HG02571 (cell line): Measurements from ENCODE around the gene NFIB.

ENCODE experiments used
- ATAC-seq: cut with Tn5 transposase; IDR thresholded peaks from one replicate; pipeline ENCODE4 v1.9.1; 2021; ENCODE audit warnings: mild to moderate bottlenecking, moderate library complexity; ENCODE audit not compliant: unreplicated experiment

NFIB gene

GRCh38 chr9:14218253-14218652, 95.7 kb downstream of the NFIB start:
- no peak for ATAC-seq

- no peak for ATAC-seq
Measured at GRCh38 chr9:14216612-14217194, 97.2 kb downstream of the NFIB start.

GRCh38 chr9:14215614-14216013, 98.3 kb downstream of the NFIB start:
- no peak for ATAC-seq

GRCh38 chr9:14214693-14215092, 99.2 kb downstream of the NFIB start:
- no peak for ATAC-seq

GRCh38 chr9:14214065-14214684, 99.8 kb downstream of the NFIB start:
- ATAC-seq: no peak

GRCh38 chr9:14213504-14213903, 100.4 kb downstream of the NFIB start:
- no peak for ATAC-seq

GRCh38 chr9:14212697-14213420, 101.1 kb downstream of the NFIB start:
- no peak for ATAC-seq

GRCh38 chr9:14212077-14212476, 101.9 kb downstream of the NFIB start:
- ATAC-seq: no peak

GRCh38 chr9:14211564-14211963, 102.4 kb downstream of the NFIB start:
- no peak for ATAC-seq

GRCh38 chr9:14210428-14210827, 103.5 kb downstream of the NFIB start:
- no peak for ATAC-seq

GRCh38 chr9:14209399-14210345, 104.3 kb downstream of the NFIB start:
- ATAC-seq: no peak

- ATAC-seq: no peak
Measured at GRCh38 chr9:14207352-14207995, 106.5 kb downstream of the NFIB start.

- no peak for ATAC-seq
Measured at GRCh38 chr9:14205463-14205862, 108.5 kb downstream of the NFIB start.

GRCh38 chr9:14203356-14204056, 110.4 kb downstream of the NFIB start:
- no peak for ATAC-seq

- no peak for ATAC-seq
Measured at GRCh38 chr9:14198841-14199455, 115.0 kb downstream of the NFIB start.

- no peak for ATAC-seq
Measured at GRCh38 chr9:14198047-14198840, 115.7 kb downstream of the NFIB start.

- no peak for ATAC-seq
Measured at GRCh38 chr9:14197325-14197858, 116.5 kb downstream of the NFIB start.

GRCh38 chr9:14193328-14193990, 120.5 kb downstream of the NFIB start:
- ATAC-seq: no peak
